Activated naive CD8-positive, alpha-beta T cell treated with anti-CD3 and anti-CD28 coated beads, Interleukin-2, amount 10 ng/mL, durations not matched to agents 7 days and 5 days (primary cell): ENCODE results near the gene LRFN5. TPM values are rescaled to one million over a fixed set of nuclear protein-coding genes. Genes with fewer than 3 reads are reported as not detected.

Experiments used
- ATAC-seq: fragments of 150-1000 bp; cut with Tn5 transposase; one replicate; pipeline ENCODE4 v1.10.0; 2021; ENCODE audit warnings: low read depth, moderate library complexity
- POLR2A ChIA-PET: fragments of 350-600 bp; sonication (Branson Sonifier 250); formaldehyde crosslinking; loops from one replicate; lab custom pipeline; 2021; ENCODE audit warnings: antibody characterized with exemption; lab: Charles Lee
- DNase-seq: peaks from one replicate; pipeline ENCODE4 v3.0.0; 2021
- H3K27ac Mint-ChIP-seq: one replicate; pipeline ENCODE4 v1.8.0; 2022; ENCODE audit warnings: mild to moderate bottlenecking, mixed read lengths
- H3K27me3 Mint-ChIP-seq: one replicate; pipeline ENCODE4 v1.8.0; 2022; ENCODE audit warnings: mild to moderate bottlenecking, moderate library complexity, mixed read lengths
- H3K36me3 Mint-ChIP-seq: one replicate; pipeline ENCODE4 v1.8.0; 2021; ENCODE audit warnings: mild to moderate bottlenecking, mixed read lengths
- H3K4me1 Mint-ChIP-seq: one replicate; pipeline ENCODE4 v1.8.0; 2021; ENCODE audit warnings: mixed read lengths
- H3K4me3 Mint-ChIP-seq: one replicate; pipeline ENCODE4 v1.8.0; 2022; ENCODE audit warnings: mild to moderate bottlenecking, moderate library complexity, mixed read lengths
- H3K9me3 Mint-ChIP-seq: one replicate; pipeline ENCODE4 v1.8.0; 2021; ENCODE audit warnings: mixed read lengths
- total RNA-seq, 2 experiments: library from RNA; stranded (reverse); gene quantifications; one replicate each; pipeline ENCODE4 v1.2.3, GENCODE V29; 2021

The LRFN5 gene
- total RNA-seq, 2 experiments from 2014 or later: not detected

- Mint-ChIP-seq H3K36me3 (no peaks in the 10 kb centered on the region), H3K27ac (no peak overlapping the region), H3K4me3 (no peak overlapping the region), H3K9me3 (no peaks in the 10 kb centered on the region), H3K4me1 (no peaks in the 10 kb centered on the region), H3K27me3 (no peaks in the 10 kb centered on the region)
- no peak for ATAC-seq
- POLR2A ChIA-PET: no interaction called here
- no peak for DNase-seq
Measured at GRCh38 chr14:41761204-41761603, 154.5 kb downstream of the LRFN5 start.

GRCh38 chr14:41766772-41767171 lies 160.1 kb downstream of the LRFN5 start:
- Mint-ChIP-seq H3K4me3 (no peak overlapping the region), H3K36me3 (no peaks in the 10 kb centered on the region), H3K27me3 (no peaks in the 10 kb centered on the region), H3K9me3 (no peaks in the 10 kb centered on the region), H3K27ac (no peak overlapping the region), H3K4me1 (no peaks in the 10 kb centered on the region)
- ATAC-seq (no peak), DNase-seq (no peak)
- POLR2A ChIA-PET: no interaction called here

GRCh38 chr14:41773536-41774279 lies 167.0 kb downstream of the LRFN5 start:
- Mint-ChIP-seq H3K9me3 (peaks cover 2% of the 10 kb centered on the region), H3K4me1 (no peaks in the 10 kb centered on the region), H3K27ac (no peak overlapping the region), H3K36me3 (no peaks in the 10 kb centered on the region), H3K27me3 (no peaks in the 10 kb centered on the region), H3K4me3 (no peak overlapping the region)
- no peak for ATAC-seq
- POLR2A ChIA-PET: no interaction called here
- DNase-seq: no peak

GRCh38 chr14:41782511-41782910 lies 175.8 kb downstream of the LRFN5 start:
- Mint-ChIP-seq H3K36me3 (no peaks in the 10 kb centered on the region), H3K27ac (no peak overlapping the region), H3K27me3 (no peaks in the 10 kb centered on the region), H3K9me3 (no peaks in the 10 kb centered on the region), H3K4me3 (no peak overlapping the region), H3K4me1 (no peaks in the 10 kb centered on the region)
- ATAC-seq: no peak
- DNase-seq: no peak
- POLR2A ChIA-PET: no interaction called here

GRCh38 chr14:41783403-41783802 lies 176.7 kb downstream of the LRFN5 start:
- Mint-ChIP-seq H3K9me3 (no peaks in the 10 kb centered on the region), H3K27ac (no peak overlapping the region), H3K4me3 (no peak overlapping the region), H3K27me3 (no peaks in the 10 kb centered on the region), H3K4me1 (no peaks in the 10 kb centered on the region), H3K36me3 (no peaks in the 10 kb centered on the region)
- no peak for DNase-seq
- POLR2A ChIA-PET: no interaction called here
- ATAC-seq: no peak

GRCh38 chr14:41785696-41786095 lies 179.0 kb downstream of the LRFN5 start:
- H3K9me3 Mint-ChIP-seq: no peaks in the 10 kb centered on the region
- no peak for DNase-seq
- H3K4me1 Mint-ChIP-seq: no peaks in the 10 kb centered on the region
- no peak overlapping the region for H3K27ac Mint-ChIP-seq
- H3K27me3 Mint-ChIP-seq: no peaks in the 10 kb centered on the region
- ATAC-seq: no peak
- POLR2A ChIA-PET: no interaction called here
- H3K4me3 Mint-ChIP-seq: no peak overlapping the region
- H3K36me3 Mint-ChIP-seq: no peaks in the 10 kb centered on the region

GRCh38 chr14:41799817-41800216 lies 193.1 kb downstream of the LRFN5 start:
- POLR2A ChIA-PET: no interaction called here
- DNase-seq (no peak), ATAC-seq (no peak)
- Mint-ChIP-seq H3K36me3 (no peaks in the 10 kb centered on the region), H3K9me3 (no peaks in the 10 kb centered on the region), H3K27ac (no peak overlapping the region), H3K4me3 (no peak overlapping the region), H3K27me3 (no peaks in the 10 kb centered on the region), H3K4me1 (no peaks in the 10 kb centered on the region)

- Mint-ChIP-seq H3K36me3 (no peaks in the 10 kb centered on the region), H3K9me3 (peaks cover 2% of the 10 kb centered on the region), H3K27me3 (no peaks in the 10 kb centered on the region), H3K27ac (no peak overlapping the region), H3K4me3 (peak overlapping the region; percentile 32), H3K4me1 (peaks cover 5% of the 10 kb centered on the region)
- no peak for ATAC-seq
- POLR2A ChIA-PET: no interaction called here
- no peak for DNase-seq
Measured at GRCh38 chr14:41805633-41806032, 199.0 kb downstream of the LRFN5 start.

- Mint-ChIP-seq H3K36me3 (no peaks in the 10 kb centered on the region), H3K27me3 (no peaks in the 10 kb centered on the region), H3K4me3 (no peak overlapping the region), H3K4me1 (peaks cover 5% of the 10 kb centered on the region), H3K27ac (no peak overlapping the region), H3K9me3 (peaks cover 2% of the 10 kb centered on the region)
- ATAC-seq (no peak), DNase-seq (no peak)
- POLR2A ChIA-PET: no interaction called here
Measured at GRCh38 chr14:41806366-41806975, 199.8 kb downstream of the LRFN5 start.

- Mint-ChIP-seq H3K4me1 (peaks cover 5% of the 10 kb centered on the region), H3K27me3 (no peaks in the 10 kb centered on the region), H3K36me3 (no peaks in the 10 kb centered on the region), H3K9me3 (peaks cover 4% of the 10 kb centered on the region), H3K4me3 (no peak overlapping the region), H3K27ac (no peak overlapping the region)
- POLR2A ChIA-PET: no interaction called here
- DNase-seq (no peak), ATAC-seq (no peak)
Measured at GRCh38 chr14:41810362-41810761, 203.7 kb downstream of the LRFN5 start.

GRCh38 chr14:41817626-41818025 lies 210.9 kb downstream of the LRFN5 start:
- Mint-ChIP-seq H3K4me1 (no peaks in the 10 kb centered on the region), H3K36me3 (no peaks in the 10 kb centered on the region), H3K27ac (no peak overlapping the region), H3K9me3 (peaks cover 2% of the 10 kb centered on the region), H3K4me3 (no peak overlapping the region), H3K27me3 (no peaks in the 10 kb centered on the region)
- ATAC-seq (no peak), DNase-seq (no peak)
- POLR2A ChIA-PET: no interaction called here

GRCh38 chr14:41824441-41824840 lies 217.8 kb downstream of the LRFN5 start:
- Mint-ChIP-seq H3K27ac (no peak overlapping the region), H3K4me1 (no peaks in the 10 kb centered on the region), H3K4me3 (no peak overlapping the region), H3K36me3 (no peaks in the 10 kb centered on the region), H3K27me3 (no peaks in the 10 kb centered on the region), H3K9me3 (peaks cover 5% of the 10 kb centered on the region)
- POLR2A ChIA-PET: no interaction called here
- ATAC-seq (no peak), DNase-seq (no peak)

GRCh38 chr14:41825622-41826021 lies 218.9 kb downstream of the LRFN5 start:
- no peak for ATAC-seq
- H3K36me3 Mint-ChIP-seq: no peaks in the 10 kb centered on the region
- H3K4me3 Mint-ChIP-seq: no peak overlapping the region
- DNase-seq: no peak
- POLR2A ChIA-PET: no interaction called here
- H3K27me3 Mint-ChIP-seq: no peaks in the 10 kb centered on the region
- no peaks in the 10 kb centered on the region for H3K4me1 Mint-ChIP-seq
- H3K9me3 Mint-ChIP-seq: peaks cover 5% of the 10 kb centered on the region
- H3K27ac Mint-ChIP-seq: no peak overlapping the region

- no peaks in the 10 kb centered on the region for H3K27me3 Mint-ChIP-seq
- DNase-seq (no peak), ATAC-seq (no peak)
- H3K4me1 Mint-ChIP-seq: no peaks in the 10 kb centered on the region
- H3K4me3 Mint-ChIP-seq: no peak overlapping the region
- POLR2A ChIA-PET: no interaction called here
- H3K36me3 Mint-ChIP-seq: no peaks in the 10 kb centered on the region
- H3K9me3 Mint-ChIP-seq: peaks cover 4% of the 10 kb centered on the region
- H3K27ac Mint-ChIP-seq: no peak overlapping the region
Measured at GRCh38 chr14:41830714-41831406, 224.2 kb downstream of the LRFN5 start.
